Mesenchymal stem cell (in vitro differentiated cells and primary cell): Measurements from ENCODE around the gene SMIM3. TPM values are rescaled to one million over a fixed set of nuclear protein-coding genes. Genes with fewer than 3 reads are reported as not detected.

ENCODE experiments used
- DNase-seq: peaks from one replicate; pipeline ENCODE4 v3.0.0-alpha.2; 2013
- H2AFZ ChIP-seq: one replicate; pipeline ENCODE4 v1.6.1; 2013; ENCODE audit warnings: low read depth, mild to moderate bottlenecking, control low read depth, inconsistent platforms, low read length, moderate library complexity
- H2AK5ac ChIP-seq: 2 replicates; pipeline ENCODE4 v1.6.1; 2013; ENCODE audit warnings: low read length, moderate library complexity, mild to moderate bottlenecking, inconsistent platforms; ENCODE audit not compliant: severe bottlenecking
- H2BK120ac ChIP-seq: one replicate; pipeline ENCODE4 v1.6.1; 2013; ENCODE audit warnings: low read depth, mild to moderate bottlenecking, inconsistent platforms, low read length, moderate library complexity
- H2BK12ac ChIP-seq, 2 experiments: one replicate each; pipeline ENCODE4 v1.6.1; 2013; ENCODE audit warnings: inconsistent platforms in 2 of 2, low read length in 2 of 2, mild to moderate bottlenecking in 2 of 2, moderate library complexity in 2 of 2, control low read depth in 1 of 2
- H2BK15ac ChIP-seq: one replicate; pipeline ENCODE4 v1.6.1; 2013; ENCODE audit warnings: mild to moderate bottlenecking, low read depth, inconsistent platforms; ENCODE audit not compliant: poor library complexity, severe bottlenecking
- H2BK5ac ChIP-seq: 2 replicates; pipeline ENCODE4 v1.6.1; 2013; ENCODE audit warnings: low read depth, mild to moderate bottlenecking, low read length, control low read depth, inconsistent platforms; ENCODE audit not compliant: poor library complexity, severe bottlenecking
- H3K14ac ChIP-seq, 2 experiments: one replicate each; pipeline ENCODE4 v1.6.1; 2013; ENCODE audit warnings: inconsistent platforms in 2 of 2, low read length in 2 of 2, control low read depth in 1 of 2, mild to moderate bottlenecking in 1 of 2, moderate library complexity in 1 of 2
- H3K18ac ChIP-seq, 2 experiments: one replicate each; pipeline ENCODE4 v1.6.1; 2013; ENCODE audit warnings: inconsistent platforms in 2 of 2, low read length in 2 of 2, control low read depth in 1 of 2, low read depth in 1 of 2, mild to moderate bottlenecking in 1 of 2
- H3K23ac ChIP-seq, 2 experiments: one replicate each; pipeline ENCODE4 v1.6.1; 2013; ENCODE audit warnings: inconsistent platforms in 2 of 2, low read length in 2 of 2, mild to moderate bottlenecking in 2 of 2, moderate library complexity in 2 of 2, control low read depth in 1 of 2
- H3K27ac ChIP-seq: 2 replicates; pipeline ENCODE4 v1.5.1; 2013; ENCODE audit warnings: mild to moderate bottlenecking, moderate library complexity, low read length, control low read depth, inconsistent platforms; ENCODE audit not compliant: poor library complexity, severe bottlenecking
- H3K27me3 ChIP-seq, 2 experiments: 2 replicates each; pipeline versions ENCODE4 v1.6.1 to v1.7.0; 2013; ENCODE audit warnings: low read length in 2 of 2, mild to moderate bottlenecking in 2 of 2, moderate library complexity in 2 of 2, control low read depth in 1 of 2, inconsistent platforms in 1 of 2; ENCODE audit not compliant: control insufficient read depth in 1 of 2, insufficient read depth in 1 of 2
- H3K36me3 ChIP-seq, 2 experiments: 2 replicates each; pipeline versions ENCODE4 v1.6.1 to v1.7.0; 2013; ENCODE audit warnings: low read length in 2 of 2, control low read depth in 1 of 2, inconsistent platforms in 1 of 2, low read depth in 1 of 2, mild to moderate bottlenecking in 1 of 2; ENCODE audit not compliant: insufficient read depth in 2 of 2, control insufficient read depth in 1 of 2
- H3K4ac ChIP-seq, 2 experiments: one replicate each; pipeline ENCODE4 v1.6.1; 2013; ENCODE audit warnings: inconsistent platforms in 2 of 2, low read length in 2 of 2, mild to moderate bottlenecking in 2 of 2, moderate library complexity in 2 of 2, control low read depth in 1 of 2, low read depth in 1 of 2
- H3K4me1 ChIP-seq: 2 replicates; pipeline ENCODE4 v1.6.1; 2013; ENCODE audit warnings: low read depth, low read length, control low read depth; ENCODE audit not compliant: control insufficient read depth, insufficient read depth
- H3K4me2 ChIP-seq: 2 replicates; pipeline ENCODE4 v1.6.1; 2013; ENCODE audit warnings: low read length, mild to moderate bottlenecking, inconsistent platforms; ENCODE audit not compliant: poor library complexity, severe bottlenecking
- H3K4me3 ChIP-seq, 2 experiments: 2 replicates each; pipeline versions ENCODE4 v1.5.1 to v1.7.0; 2013; ENCODE audit warnings: low read length in 2 of 2, mild to moderate bottlenecking in 2 of 2, control low read depth in 1 of 2, low read depth in 1 of 2; ENCODE audit not compliant: insufficient read depth in 1 of 2
- H3K79me1 ChIP-seq: replicated peaks from 2 replicates; pipeline ENCODE4 v1.6.1; 2013; ENCODE audit warnings: mild to moderate bottlenecking, control low read depth, low read length, inconsistent platforms; ENCODE audit not compliant: poor library complexity, severe bottlenecking
- H3K9ac ChIP-seq: 2 replicates; pipeline ENCODE4 v1.7.0; 2013; ENCODE audit warnings: mild to moderate bottlenecking, low read length, moderate library complexity
- H3K9me3 ChIP-seq: 2 replicates; pipeline ENCODE4 v1.7.0; 2013; ENCODE audit warnings: mild to moderate bottlenecking, low read length; ENCODE audit not compliant: control insufficient read depth
- H4K8ac ChIP-seq: one replicate; pipeline ENCODE4 v1.6.1; 2013; ENCODE audit warnings: inconsistent platforms, mild to moderate bottlenecking, low read length, moderate library complexity
- H4K91ac ChIP-seq: one replicate; pipeline ENCODE4 v1.6.1; 2013; ENCODE audit warnings: mild to moderate bottlenecking, low read length, inconsistent platforms
- WGBS: methylation state at CpG from one replicate; pipeline ENCODE4 v1.1.7; 2013; ENCODE audit warnings: mixed read lengths; 5-methylcytosine and 5-hydroxymethylcytosine counted together
- polyA plus RNA-seq, 2 experiments: library from polyadenylated mRNA; stranded (reverse); fragments of 200-250 nt; gene quantifications; one replicate each; pipeline ENCODE4 v1.2.3, GENCODE V29; 2013

Gene SMIM3
- 106 TPM for polyA plus RNA-seq (2013, experiment 1 of 2)
- 108 TPM for polyA plus RNA-seq (2013, experiment 2 of 2)

- Histone ChIP-seq H2BK5ac (no peak within 1 kb of the TSS), H2BK120ac (peak within 1 kb of the TSS; percentile 42), H3K9me3 (no peaks in the 10 kb centered on the region), H3K23ac (peak within 1 kb of the TSS in 1 of 2 experiments; percentile 41), H3K4me3 (peak within 1 kb of the TSS; percentile 75 to 95), H4K8ac (peak within 1 kb of the TSS; percentile 65), H3K79me1 (peaks cover 6% of the 10 kb centered on the region), H3K27me3 (no peaks in the 10 kb centered on the region), H3K36me3 (peaks cover 0 to 25% of the 10 kb centered on the region in 2 experiments), H3K18ac (peak within 1 kb of the TSS; percentile 85 to 97), H3K4me1 (peaks cover 28% of the 10 kb centered on the region), H3K27ac (peak within 1 kb of the TSS; percentile 78), H2BK12ac (peak within 1 kb of the TSS; percentile 1 to 70), H3K4ac (peak within 1 kb of the TSS; percentile 35 to 98), H4K91ac (peak within 1 kb of the TSS; percentile 94), H2BK15ac (peak within 1 kb of the TSS; percentile 93), H3K4me2 (peak within 1 kb of the TSS; percentile 86), H3K9ac (peak within 1 kb of the TSS; percentile 96), H2AFZ (peak within 1 kb of the TSS; percentile 58), H3K14ac (peak within 1 kb of the TSS; percentile 89 to 93), H2AK5ac (peak within 1 kb of the TSS; percentile 50)
- peak; percentile 88 for DNase-seq
- WGBS: under 1% methylated on average over 46 of the region's 59 CpGs
Measured at GRCh38 chr5:150778517-150779396, at the start of gene SMIM3. SMIM3 (plus strand) TSS chr5:150778757; CDS start chr5:150795441, 16,684 bp downstream.

- Histone ChIP-seq H3K36me3 (peaks cover 14 to 92% of the 10 kb centered on the region in 2 experiments), H2BK120ac (no peak overlapping the region), H3K27me3 (no peaks in the 10 kb centered on the region), H4K91ac (no peak overlapping the region), H2BK12ac (no peak overlapping the region), H3K23ac (no peak overlapping the region), H3K4me2 (no peak overlapping the region), H2BK15ac (no peak overlapping the region), H2AK5ac (no peak overlapping the region), H3K9ac (no peak overlapping the region), H3K27ac (no peak overlapping the region), H3K9me3 (no peaks in the 10 kb centered on the region), H4K8ac (no peak overlapping the region), H2BK5ac (no peak overlapping the region), H3K79me1 (peaks cover 17% of the 10 kb centered on the region), H3K4ac (no peak overlapping the region), H2AFZ (no peak overlapping the region), H3K4me1 (no peaks in the 10 kb centered on the region), H3K4me3 (no peak overlapping the region), H3K18ac (no peak overlapping the region), H3K14ac (no peak overlapping the region)
- DNase-seq: no peak
- 80% methylated on average over 1 of the region's 4 CpGs for WGBS
Measured at GRCh38 chr5:150729859-150730258, 48.7 kb upstream of the SMIM3 start.

GRCh38 chr5:150731669-150732242 lies 46.8 kb upstream of the SMIM3 start:
- H3K23ac ChIP-seq: no peak overlapping the region
- H3K79me1 ChIP-seq: peaks cover 23% of the 10 kb centered on the region
- H3K4ac ChIP-seq: no peak overlapping the region
- H2BK5ac ChIP-seq: no peak overlapping the region
- H2BK15ac ChIP-seq: no peak overlapping the region
- H3K4me1 ChIP-seq: no peaks in the 10 kb centered on the region
- no peak for DNase-seq
- H3K9ac ChIP-seq: no peak overlapping the region
- H3K27ac ChIP-seq: no peak overlapping the region
- no peak overlapping the region for H2AK5ac ChIP-seq
- no peak overlapping the region for H2BK120ac ChIP-seq
- H3K4me2 ChIP-seq: no peak overlapping the region
- H2AFZ ChIP-seq: no peak overlapping the region
- H4K8ac ChIP-seq: no peak overlapping the region
- H3K36me3 ChIP-seq: peaks cover 20 to 93% of the 10 kb centered on the region in 2 experiments
- 96% methylated on average over 5 of the region's 6 CpGs for WGBS
- no peak overlapping the region for H3K18ac ChIP-seq
- no peaks in the 10 kb centered on the region for H3K27me3 ChIP-seq
- no peak overlapping the region for H3K4me3 ChIP-seq
- no peak overlapping the region for H4K91ac ChIP-seq
- H3K14ac ChIP-seq: no peak overlapping the region
- H2BK12ac ChIP-seq: no peak overlapping the region
- H3K9me3 ChIP-seq: no peaks in the 10 kb centered on the region
